SKM-1 treated with dmso at 0.1 percent for 144 hours (cell line): Measurements from ENCODE around the gene COQ9.

Experiments
- DNase-seq: peaks from one replicate; lab custom pipeline; 2025; ENCODE audit not compliant: unreplicated experiment; lab: John Stamatoyannopoulos, UW

COQ9 gene

DNA sequence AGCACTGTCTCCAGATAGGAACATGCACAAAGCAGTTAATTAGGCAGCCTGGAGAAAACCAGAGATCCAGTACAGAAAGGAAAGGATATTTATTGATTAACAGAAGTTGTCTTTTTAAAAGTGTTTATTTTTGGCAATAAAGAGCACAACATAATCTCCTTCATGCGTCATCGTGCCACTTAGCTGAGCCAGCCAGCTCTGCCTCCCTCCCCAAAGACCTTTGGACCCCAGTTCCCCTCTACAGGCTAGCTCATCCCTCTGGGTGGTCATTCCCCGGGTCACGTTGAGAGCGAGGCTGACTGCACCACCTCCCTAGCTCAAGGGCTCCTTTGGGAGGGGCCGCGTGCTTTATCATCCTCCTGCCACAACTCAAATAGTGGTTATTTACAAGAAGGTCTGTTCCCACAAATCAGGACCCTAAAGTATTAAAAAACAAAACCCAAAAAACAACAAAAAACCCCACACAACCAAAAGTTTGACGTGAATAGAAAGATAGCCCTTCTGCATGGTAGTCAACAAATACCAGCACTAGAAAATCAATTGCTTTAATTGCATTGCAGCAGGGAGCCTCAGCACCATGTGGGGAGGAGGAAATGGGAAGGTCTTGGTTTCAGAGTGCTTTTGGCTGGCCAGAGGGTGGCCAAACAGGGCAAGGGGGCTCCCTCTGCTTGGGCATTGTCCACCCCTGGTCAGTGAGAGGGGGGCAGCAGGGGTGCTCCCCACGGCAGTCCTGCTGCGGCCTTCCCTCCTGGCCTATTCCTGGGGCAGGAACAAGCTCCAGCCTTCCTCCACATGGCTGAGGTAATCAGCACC, 24.8 kb downstream of the COQ9 start:
- DNase-seq: no peak

GRCh38 chr16:57472665-57473060, 25.4 kb downstream of the COQ9 start:
- no peak for DNase-seq

GRCh38 chr16:57473176-57473840, 26.0 kb downstream of the COQ9 start:
- no peak for DNase-seq

- no peak for DNase-seq
Observed at GRCh38 chr16:57473906-57474305, 26.6 kb downstream of the COQ9 start.

GRCh38 chr16:57474671-57475661, 27.7 kb downstream of the COQ9 start:
- DNase-seq: no peak

DNA sequence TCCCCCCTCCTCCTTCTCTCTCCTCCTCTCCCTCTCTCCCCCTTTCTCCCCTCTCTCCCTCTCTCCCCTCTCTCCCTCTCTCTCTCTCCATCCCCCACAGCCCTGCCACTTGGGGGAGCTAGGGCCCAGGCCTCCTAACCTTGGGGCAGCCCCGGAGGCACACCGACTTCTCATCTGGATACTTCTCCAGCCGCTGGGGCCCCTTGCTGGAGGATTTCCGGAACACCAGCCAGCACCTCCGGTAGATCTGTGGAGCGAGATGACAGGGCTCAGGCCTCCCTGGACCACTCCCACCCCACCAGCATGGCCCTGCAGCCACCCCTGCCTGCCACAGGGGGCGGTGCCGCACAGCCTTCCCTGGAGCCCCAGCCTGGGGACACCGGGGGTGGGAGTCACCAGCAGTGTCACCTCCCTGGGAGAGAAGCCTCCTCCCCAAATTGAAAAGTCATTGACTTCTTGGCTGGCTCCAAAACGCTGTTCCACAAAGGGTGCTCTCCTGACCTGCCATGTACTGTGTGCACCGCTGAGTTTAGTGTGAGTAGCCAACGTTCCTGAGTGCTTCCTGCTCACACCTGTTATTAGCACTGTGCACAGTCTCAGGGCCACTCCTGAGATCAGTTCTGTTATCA, 28.5 kb downstream of the COQ9 start:
- peak; percentile 84 for DNase-seq

DNA sequence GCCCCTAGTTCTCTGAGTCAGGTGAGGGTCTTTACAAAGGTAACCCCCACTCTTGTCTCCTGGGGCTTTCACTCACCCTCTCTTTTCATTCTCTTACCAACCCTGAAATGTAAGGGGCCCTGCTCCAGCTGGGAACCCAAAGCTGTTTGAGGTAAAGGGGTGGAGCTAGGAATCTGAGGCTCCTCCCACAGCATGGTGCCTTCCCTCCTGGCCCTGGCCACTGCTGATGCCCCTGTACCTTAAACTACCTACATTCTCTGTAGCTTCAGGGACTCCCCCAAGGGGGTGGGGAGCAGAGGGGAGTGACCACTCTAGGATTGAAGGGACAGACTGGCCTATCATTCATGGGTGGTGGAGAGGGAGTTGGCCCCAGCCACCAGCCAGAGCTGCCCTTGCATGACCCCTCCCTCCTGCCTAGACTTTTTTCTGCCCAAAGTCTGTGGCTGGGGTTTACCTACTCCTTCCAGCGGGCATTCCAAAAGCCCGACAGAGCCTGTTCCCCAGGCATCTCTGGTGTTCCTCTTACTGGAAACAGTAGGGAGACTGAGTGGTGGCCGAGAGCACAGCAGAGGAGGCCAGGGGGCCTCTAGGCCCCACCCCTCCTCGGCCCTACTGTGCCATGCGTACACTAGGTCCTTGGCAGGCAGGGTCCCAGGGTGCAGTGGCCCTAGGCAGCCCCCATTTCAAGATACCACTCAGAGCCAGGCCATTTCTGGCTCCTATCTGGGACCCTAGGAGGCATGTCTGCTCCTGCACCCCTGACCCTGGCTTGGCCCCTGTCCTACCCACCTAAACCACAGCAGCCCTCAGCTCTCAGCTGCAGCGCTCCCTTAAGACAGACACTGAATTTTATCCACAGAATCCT, 29.5 kb downstream of the COQ9 start:
- DNase-seq: no peak

DNA sequence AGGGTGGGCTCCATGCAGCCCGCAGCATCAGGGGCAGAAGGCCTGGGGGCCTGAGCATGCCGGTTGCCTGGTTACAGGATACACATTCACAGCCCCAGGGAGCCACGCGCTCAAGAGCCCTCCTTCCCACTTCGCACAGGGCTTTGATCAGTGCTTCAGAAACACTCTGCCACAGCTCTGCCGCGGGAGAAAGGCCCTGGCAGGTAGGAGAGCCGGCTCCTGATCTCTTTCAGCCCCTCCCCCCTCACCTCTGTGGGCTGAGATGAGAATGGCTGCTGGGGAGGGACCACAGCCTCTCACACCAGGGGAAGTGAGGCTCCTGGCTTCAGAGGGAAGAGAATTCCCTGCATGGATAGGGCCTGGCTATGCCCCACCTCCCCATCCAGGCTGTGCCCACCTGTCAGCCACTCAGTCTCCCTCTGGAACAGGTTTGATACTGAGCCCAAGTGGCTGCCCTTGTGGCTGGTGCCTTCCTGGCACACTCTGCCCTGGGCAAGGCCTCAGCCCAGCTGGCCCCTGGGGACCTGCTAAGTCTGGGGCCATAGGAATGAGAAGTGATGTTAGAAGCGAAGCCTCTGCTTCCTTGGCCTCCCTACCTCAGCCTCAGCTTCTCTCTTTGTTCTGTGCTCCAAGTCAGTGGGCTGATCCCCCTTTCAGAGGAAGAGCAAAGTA, 30.4 kb downstream of the COQ9 start:
- no peak for DNase-seq

- DNase-seq: no peak
Observed at GRCh38 chr16:57478396-57479204, 31.3 kb downstream of the COQ9 start.

GRCh38 chr16:57479205-57479975, 32.1 kb downstream of the COQ9 start:
- DNase-seq: no peak

DNA sequence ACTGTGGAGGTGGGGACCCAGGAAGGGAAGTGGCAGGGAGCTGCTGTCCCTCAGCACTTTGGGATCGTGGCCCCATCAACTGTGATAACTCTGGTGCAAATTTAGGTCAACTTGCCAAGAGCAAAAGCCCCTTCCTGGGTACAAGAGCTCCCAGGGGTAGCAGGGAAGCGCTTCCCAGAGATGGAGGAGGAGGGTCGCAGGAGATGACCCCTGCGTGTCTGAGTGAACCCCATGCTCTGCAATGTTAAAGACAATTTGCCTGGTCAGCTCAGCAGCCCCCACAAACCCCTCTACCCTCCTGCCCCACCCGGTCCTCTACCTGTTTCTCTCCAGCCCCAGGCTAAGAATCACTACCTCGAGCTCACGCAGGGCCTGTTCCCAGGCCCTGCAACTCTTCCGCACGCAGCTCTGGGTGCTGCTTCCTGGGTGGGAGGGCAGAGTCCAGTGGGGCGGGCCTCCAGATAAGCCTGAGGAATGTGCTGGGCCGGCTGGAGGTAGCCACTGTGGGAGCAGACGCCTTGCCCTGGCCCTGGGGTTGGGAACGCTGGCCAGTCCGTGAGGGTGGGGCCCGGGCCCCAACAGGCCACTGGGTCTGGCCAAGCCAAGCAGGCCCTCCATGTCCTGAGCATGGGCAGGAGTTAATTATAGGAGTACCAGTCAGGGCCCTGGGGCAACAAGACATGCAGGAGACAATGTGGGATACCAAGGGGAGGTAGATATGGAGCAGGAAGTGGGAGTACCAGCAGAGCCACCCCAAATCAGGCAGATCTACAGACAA, 32.9 kb downstream of the COQ9 start:
- no peak for DNase-seq

DNA sequence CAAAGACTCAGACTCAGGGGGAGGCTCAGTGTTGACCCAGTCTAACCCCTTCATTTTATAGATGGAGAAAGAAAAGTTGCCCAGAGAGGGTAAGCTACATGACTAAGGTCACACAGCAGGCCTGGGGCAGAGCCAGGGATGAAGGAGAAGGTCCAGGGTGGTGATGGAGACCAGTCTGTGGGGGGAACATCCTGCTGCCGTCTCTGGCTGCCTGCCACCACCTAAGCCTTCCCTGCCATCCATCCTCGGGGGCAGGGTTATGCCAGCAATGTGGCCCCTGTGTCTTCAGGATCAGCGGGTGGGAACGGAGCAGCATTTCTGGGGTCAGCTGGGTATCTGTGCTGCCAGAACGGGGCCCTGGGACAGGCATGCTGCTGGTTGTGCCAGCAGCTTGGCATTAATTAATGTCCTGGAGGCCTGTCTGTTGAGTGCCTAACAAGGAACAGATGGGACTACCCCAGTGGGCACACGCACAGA, 33.5 kb downstream of the COQ9 start:
- DNase-seq: no peak

- DNase-seq: no peak
Observed at GRCh38 chr16:57481421-57481820, 34.1 kb downstream of the COQ9 start.

- DNase-seq: no peak
Observed at GRCh38 chr16:57482845-57483545, 35.7 kb downstream of the COQ9 start.

DNA sequence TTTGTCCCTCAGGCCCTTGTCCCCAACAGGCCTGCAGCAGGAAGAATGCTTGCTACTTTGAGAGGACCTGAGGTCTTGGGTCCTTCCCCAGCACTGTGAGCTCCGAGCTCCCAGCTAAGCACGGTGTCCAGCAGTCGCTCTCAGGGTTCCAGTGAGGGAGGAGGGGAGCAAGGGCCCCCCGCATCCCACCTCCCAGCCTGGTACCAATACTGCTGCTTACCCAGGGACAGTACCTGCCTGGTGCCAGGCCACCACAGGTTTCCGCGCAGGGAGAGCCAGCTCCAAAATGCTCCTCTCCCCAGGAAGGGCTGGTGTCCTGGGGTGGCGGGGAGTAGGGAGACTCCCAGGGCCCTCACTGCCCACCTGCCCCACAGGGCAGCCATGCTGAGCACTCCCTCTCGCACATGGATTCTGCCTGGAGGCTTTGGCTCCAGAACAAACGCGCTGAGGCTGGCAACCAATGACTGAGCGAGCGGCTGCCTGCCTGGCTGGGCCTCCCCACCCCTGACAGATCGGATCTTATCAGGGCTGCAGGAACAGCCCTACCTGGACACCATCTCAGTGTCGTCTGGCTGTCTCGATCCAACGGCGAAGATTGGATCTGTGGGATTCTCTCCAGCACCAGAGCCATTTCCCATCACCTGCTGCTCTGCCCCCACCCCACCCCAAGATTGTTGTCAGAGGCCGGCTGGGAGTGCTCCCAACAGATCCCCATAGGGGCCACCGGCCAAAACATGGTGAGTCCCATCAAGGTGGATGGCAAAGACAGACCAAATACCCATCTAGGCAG, 36.6 kb downstream of the COQ9 start:
- DNase-seq: no peak
